ENCODE measurements around the gene MRPS6.

DNA sequence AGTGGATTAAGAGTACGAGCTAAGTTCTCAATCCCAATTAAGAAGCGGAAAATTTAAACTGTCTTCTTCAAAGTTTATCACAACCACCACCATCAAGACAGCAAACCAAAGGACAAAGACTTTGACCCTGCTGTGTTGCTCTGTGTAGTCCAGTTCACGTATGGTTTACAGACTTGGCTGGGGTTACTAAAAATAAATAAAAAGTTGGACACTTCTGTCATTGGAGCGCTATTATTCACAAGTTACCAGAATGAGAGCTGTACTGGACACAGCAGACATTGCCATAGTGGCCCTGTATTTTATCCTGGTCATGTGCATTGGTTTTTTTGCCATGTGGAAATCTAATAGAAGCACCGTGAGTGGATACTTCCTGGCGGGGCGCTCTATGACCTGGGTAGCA lies 21.6 kb downstream of the MRPS6 start:
- TF ChIP-seq CTCF (IDR thresholded peaks at IDR 0.05), result no peak
- no peak for TF ChIP-seq SIN3A (IDR thresholded peaks at IDR 0.05; ENCODE audit: borderline replicate concordance, insufficient read depth, low read depth, low read length)
